Endometrial microvascular endothelial cells (primary cell): Measurements from ENCODE around the gene BMAL1. TPM values are rescaled to one million over a fixed set of nuclear protein-coding genes. Genes with fewer than 3 reads are reported as not detected.

Experiments
- in situ Hi-C: cut with HindIII; loops from 2 replicates; pipeline ENCODE4 v1.10.0; 2017; ENCODE audit warnings: low sequenced_read_pairs, low pct_unique_long_range_greater_than_20kb; ENCODE audit errors: inconsistent ontology term
- total RNA-seq: library from RNA; depleted of rRNA; stranded (reverse); fragments of >200 nt; gene quantifications from one replicate; pipeline ENCODE4 v1.2.3, GENCODE V29; 2015; ENCODE audit errors: inconsistent ontology term

BMAL1 gene
- total RNA-seq, 1 donor from 2014 or later, result 16.4 TPM

- in situ Hi-C loops, result no loop called here
These were observed 55.9 kb downstream of the BMAL1 start for GRCh38 chr11:13333456-13333957.

- in situ Hi-C loops, result no loop called here
These were observed 56.6 kb downstream of the BMAL1 start for GRCh38 chr11:13334034-13334786.

- in situ Hi-C loops, result no loop called here
These were observed 57.7 kb downstream of the BMAL1 start for GRCh38 chr11:13335319-13335718.

- in situ Hi-C loops, result no loop called here
These were observed 58.8 kb downstream of the BMAL1 start for GRCh38 chr11:13336246-13336878.

- in situ Hi-C loops, result no loop called here
These were observed 60.4 kb downstream of the BMAL1 start for GRCh38 chr11:13338019-13338426.

- in situ Hi-C loops, result no loop called here
These were observed 61.0 kb downstream of the BMAL1 start for GRCh38 chr11:13338427-13339069.

- in situ Hi-C loops, result no loop called here
These were observed 61.9 kb downstream of the BMAL1 start for GRCh38 chr11:13339195-13340153.

GRCh38 chr11:13341026-13341425, 63.4 kb downstream of the BMAL1 start:
- in situ Hi-C loops, result no loop called here

GRCh38 chr11:13343067-13343466, 65.5 kb downstream of the BMAL1 start:
- in situ Hi-C loops, result no loop called here

- in situ Hi-C loops, result no loop called here
These were observed 66.5 kb downstream of the BMAL1 start for GRCh38 chr11:13343931-13344717.

- in situ Hi-C loops, result no loop called here
These were observed 67.2 kb downstream of the BMAL1 start for GRCh38 chr11:13344818-13345217.

GRCh38 chr11:13346470-13346869, 68.9 kb downstream of the BMAL1 start:
- in situ Hi-C loops, result no loop called here

GRCh38 chr11:13347901-13348300, 70.3 kb downstream of the BMAL1 start:
- in situ Hi-C loops, result no loop called here

GRCh38 chr11:13348305-13348704, 70.7 kb downstream of the BMAL1 start:
- in situ Hi-C loops, result no loop called here

GRCh38 chr11:13349046-13349445, 71.5 kb downstream of the BMAL1 start:
- in situ Hi-C loops, result no loop called here

- in situ Hi-C loops, result no loop called here
These were observed 72.0 kb downstream of the BMAL1 start for GRCh38 chr11:13349581-13349980.

- in situ Hi-C loops, result no loop called here
These were observed 75.1 kb downstream of the BMAL1 start for GRCh38 chr11:13352711-13353110.

GRCh38 chr11:13354335-13354734, 76.7 kb downstream of the BMAL1 start:
- in situ Hi-C loops, result no loop called here
